ENCODE measurements around the gene ZNF557.

The ZNF557 gene

DNA sequence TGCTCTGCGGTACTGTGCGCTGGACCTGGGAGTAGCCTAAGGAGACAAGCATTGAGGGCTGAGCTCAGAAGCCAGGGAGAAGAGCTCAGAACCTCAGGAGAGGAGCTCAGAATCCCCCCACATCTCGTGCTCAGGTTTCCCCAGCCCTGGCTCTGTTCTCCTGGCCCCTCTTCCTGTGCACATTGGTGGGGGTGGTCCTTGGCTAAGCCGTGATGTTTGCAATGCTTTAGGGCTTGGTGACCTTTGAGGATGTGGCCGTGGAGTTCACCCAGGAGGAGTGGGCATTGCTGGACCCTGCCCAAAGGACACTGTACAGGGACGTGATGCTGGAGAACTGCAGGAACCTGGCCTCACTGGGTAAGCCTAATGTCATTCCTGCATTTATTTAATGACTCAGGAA is 6.6 kb downstream of the ZNF557 start:
- Histone ChIP-seq H3K9me3 (ENCODE audit: control insufficient read depth, insufficient read depth, low read depth, low read length) (no peaks in the 10 kb centered on the region), H3K4me1 (ENCODE audit: control insufficient read depth, insufficient read depth, low read length) (no peaks in the 10 kb centered on the region), H3K36me3 (ENCODE audit: control insufficient read depth in 2 of 2, insufficient read depth in 1 of 2, low read length in 2 of 2) (peaks cover 32 to 93% of the 10 kb centered on the region in 2 experiments), H3K27ac (ENCODE audit: extremely low read depth, low read depth, low read length) (no peak overlapping the region), H3K4me3 (ENCODE audit: low read depth, low read length) (no peak overlapping the region)
- ChIA-PET CTCF (interaction anchor here (0.6 kb wide), 1 partner anchor 9 kb away, joined by 3 read pairs; no protein-coding TSS in a partner anchor), POLR2A (no interaction called here)
- TF ChIP-seq ZNF169 (tag by site-specific recombination; IDR thresholded peaks at IDR 0.05) (no peak), ZNF10 (tag by site-specific recombination; IDR thresholded peaks at IDR 0.05) (no peak), ZNF549 (tag by site-specific recombination; IDR thresholded peaks at IDR 0.05) (no peak), TCF7L2 (IDR thresholded peaks at IDR 0.05; ENCODE audit: borderline replicate concordance, low read depth, low read length) (no peak)
- TF ChIP-seq, protein P1, sequence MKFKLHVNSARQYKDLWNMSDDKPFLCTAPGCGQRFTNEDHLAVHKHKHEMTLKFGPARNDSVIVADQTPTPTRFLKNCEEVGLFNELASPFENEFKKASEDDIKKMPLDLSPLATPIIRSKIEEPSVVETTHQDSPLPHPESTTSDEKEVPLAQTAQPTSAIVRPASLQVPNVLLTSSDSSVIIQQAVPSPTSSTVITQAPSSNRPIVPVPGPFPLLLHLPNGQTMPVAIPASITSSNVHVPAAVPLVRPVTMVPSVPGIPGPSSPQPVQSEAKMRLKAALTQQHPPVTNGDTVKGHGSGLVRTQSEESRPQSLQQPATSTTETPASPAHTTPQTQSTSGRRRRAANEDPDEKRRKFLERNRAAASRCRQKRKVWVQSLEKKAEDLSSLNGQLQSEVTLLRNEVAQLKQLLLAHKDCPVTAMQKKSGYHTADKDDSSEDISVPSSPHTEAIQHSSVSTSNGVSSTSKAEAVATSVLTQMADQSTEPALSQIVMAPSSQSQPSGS (tag by site-specific recombination; IDR thresholded peaks at IDR 0.05; ENCODE audit: low read depth), result no peak
- TF ChIP-seq, protein P2, sequence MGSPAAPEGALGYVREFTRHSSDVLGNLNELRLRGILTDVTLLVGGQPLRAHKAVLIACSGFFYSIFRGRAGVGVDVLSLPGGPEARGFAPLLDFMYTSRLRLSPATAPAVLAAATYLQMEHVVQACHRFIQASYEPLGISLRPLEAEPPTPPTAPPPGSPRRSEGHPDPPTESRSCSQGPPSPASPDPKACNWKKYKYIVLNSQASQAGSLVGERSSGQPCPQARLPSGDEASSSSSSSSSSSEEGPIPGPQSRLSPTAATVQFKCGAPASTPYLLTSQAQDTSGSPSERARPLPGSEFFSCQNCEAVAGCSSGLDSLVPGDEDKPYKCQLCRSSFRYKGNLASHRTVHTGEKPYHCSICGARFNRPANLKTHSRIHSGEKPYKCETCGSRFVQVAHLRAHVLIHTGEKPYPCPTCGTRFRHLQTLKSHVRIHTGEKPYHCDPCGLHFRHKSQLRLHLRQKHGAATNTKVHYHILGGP (tag by site-specific recombination; IDR thresholded peaks at IDR 0.05), result no peak

DNA sequence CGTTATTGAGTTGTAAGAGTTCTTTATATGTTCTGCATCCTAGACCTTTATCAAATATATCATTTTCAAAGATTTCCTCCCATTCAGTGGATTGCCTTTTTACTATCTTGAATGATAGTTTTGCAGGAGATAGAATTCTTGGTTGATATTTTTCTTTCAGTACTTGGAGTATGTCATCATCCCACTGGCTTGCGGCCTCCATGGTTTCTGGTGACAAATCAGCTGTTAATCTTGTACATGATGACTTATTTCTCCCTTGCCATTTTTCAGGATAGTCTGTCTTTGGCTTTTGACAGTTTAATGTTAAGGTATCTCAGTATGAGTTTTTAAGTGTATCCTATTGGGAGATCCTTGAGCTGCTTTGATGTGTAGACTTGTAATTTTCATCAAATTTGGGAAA is 8.5 kb downstream of the ZNF557 start:
- no peak overlapping the region for H3K4me3 ChIP-seq (ENCODE audit: low read depth, low read length)
- peaks cover 39 to 98% of the 10 kb centered on the region in 2 experiments for H3K36me3 ChIP-seq (ENCODE audit: control insufficient read depth in 2 of 2, insufficient read depth in 1 of 2, low read length in 2 of 2)
- no peaks in the 10 kb centered on the region for H3K4me1 ChIP-seq (ENCODE audit: control insufficient read depth, insufficient read depth, low read length)
- CTCF ChIA-PET, result no interaction called here
- POLR2A ChIA-PET, result interaction anchor here (0.7 to 1.4 kb wide), 2 partner anchors 9 to 1314 kb away, joined by 3 to 5 read pairs; partner anchors contain the start of gene ZNF557
- H3K27ac ChIP-seq (ENCODE audit: extremely low read depth, low read depth, low read length), result no peak overlapping the region
- H3K9me3 ChIP-seq (ENCODE audit: control insufficient read depth, insufficient read depth, low read depth, low read length), result no peaks in the 10 kb centered on the region
- TF ChIP-seq, protein P3, sequence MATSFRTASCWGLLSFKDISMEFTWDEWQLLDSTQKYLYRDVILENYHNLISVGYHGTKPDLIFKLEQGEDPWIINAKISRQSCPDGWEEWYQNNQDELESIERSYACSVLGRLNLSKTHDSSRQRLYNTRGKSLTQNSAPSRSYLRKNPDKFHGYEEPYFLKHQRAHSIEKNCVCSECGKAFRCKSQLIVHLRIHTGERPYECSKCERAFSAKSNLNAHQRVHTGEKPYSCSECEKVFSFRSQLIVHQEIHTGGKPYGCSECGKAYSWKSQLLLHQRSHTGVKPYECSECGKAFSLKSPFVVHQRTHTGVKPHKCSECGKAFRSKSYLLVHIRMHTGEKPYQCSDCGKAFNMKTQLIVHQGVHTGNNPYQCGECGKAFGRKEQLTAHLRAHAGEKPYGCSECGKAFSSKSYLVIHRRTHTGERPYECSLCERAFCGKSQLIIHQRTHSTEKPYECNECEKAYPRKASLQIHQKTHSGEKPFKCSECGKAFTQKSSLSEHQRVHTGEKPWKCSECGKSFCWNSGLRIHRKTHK (tag by site-specific recombination; IDR thresholded peaks at IDR 0.05), result peak; percentile 24; the same call in 1 of the 2 replicates
- TF ChIP-seq SETDB1 (IDR thresholded peaks at IDR 0.05; ENCODE audit: insufficient read length, low read length) (peak; percentile 92), ZNF214 (tag by site-specific recombination; IDR thresholded peaks at IDR 0.05; ENCODE audit: borderline replicate concordance) (no peak), ZNF184 (tag by site-specific recombination; IDR thresholded peaks at IDR 0.05) (0 out of 2 replicates have a peak, but pooled peaks have one; percentile 43), YY1 (tag by site-specific recombination; IDR thresholded peaks at IDR 0.05) (no peak)
- TF ChIP-seq, protein P4, sequence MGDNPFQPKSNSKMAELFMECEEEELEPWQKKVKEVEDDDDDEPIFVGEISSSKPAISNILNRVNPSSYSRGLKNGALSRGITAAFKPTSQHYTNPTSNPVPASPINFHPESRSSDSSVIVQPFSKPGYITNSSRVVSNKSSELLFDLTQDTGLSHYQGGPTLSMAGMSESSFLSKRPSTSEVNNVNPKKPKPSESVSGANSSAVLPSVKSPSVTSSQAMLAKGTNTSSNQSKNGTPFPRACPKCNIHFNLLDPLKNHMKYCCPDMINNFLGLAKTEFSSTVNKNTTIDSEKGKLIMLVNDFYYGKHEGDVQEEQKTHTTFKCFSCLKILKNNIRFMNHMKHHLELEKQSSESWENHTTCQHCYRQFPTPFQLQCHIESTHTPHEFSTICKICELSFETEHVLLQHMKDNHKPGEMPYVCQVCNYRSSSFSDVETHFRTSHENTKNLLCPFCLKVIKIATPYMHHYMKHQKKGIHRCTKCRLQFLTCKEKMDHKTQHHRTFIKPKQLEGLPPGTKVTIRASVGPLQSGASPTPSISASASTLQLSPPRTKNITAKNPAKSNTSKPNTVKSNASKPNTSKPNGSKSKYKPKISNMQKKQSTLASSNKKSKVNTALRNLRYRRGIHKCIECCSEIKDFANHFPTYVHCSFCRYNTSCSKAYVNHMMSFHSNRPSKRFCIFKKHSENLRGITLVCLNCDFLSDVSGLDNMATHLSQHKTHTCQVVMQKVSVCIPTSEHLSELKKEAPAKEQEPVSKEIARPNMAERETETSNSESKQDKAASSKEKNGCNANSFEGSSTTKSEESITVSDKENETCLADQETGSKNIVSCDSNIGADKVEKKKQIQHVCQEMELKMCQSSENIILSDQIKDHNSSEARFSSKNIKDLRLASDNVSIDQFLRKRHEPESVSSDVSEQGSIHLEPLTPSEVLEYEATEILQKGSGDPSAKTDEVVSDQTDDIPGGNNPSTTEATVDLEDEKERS (tag by site-specific recombination; IDR thresholded peaks at IDR 0.05), result 0 out of 2 replicates have a peak, but pooled peaks have one; percentile 46

All from HEK293 (cell line).